Pancreas (tissue), 10 donors: ENCODE results near the gene CHFR. TPM values are rescaled to one million over a fixed set of nuclear protein-coding genes. Genes with fewer than 3 reads are reported as not detected.
A peak's percentile ranks its signal among the peaks of the same experiment; 100 is the strongest.
"Not testable (repeated sequence)": the region's sequence is repeated elsewhere in the genome, so short reads cannot be mapped to it uniquely, and the experiment has no call there.

Source experiments
- ATAC-seq, 4 donors: fragments of 200-7000 bp; cut with Tn5 transposase; one replicate each; pipeline versions ENCODE4 v1.8.0 to v1.9.1; 2020; ENCODE audit warnings: mild to moderate bottlenecking in 4 of 4, moderate library complexity in 4 of 4
- DNase-seq, 6 donors: peaks; one replicate each; pipeline ENCODE4 v3.0.0-alpha.2; 2020
- FAIRE-seq: peaks from 2 replicates; lab custom pipeline; 2012; peaks lifted over from hg19 to GRCh38; lab: Jason Lieb, UNC
- H3K27ac ChIP-seq, 4 donors: fragments of 200-600 bp; sonication (generic); 1 replicate in 3 of 4; 2 replicates in 1 of 4; pipeline versions ENCODE4 v1.5.0 to v1.8.0; 2020
- H3K27me3 ChIP-seq, 4 donors: fragments of 200-600 bp; one replicate each; pipeline ENCODE4 v1.8.0; 2021
- H3K36me3 ChIP-seq, 3 donors: fragments of 200-600 bp; sonication (generic) in 1 of 3; one replicate each; pipeline versions ENCODE4 v1.5.0 to v1.8.0; 2020 to 2021
- H3K4me1 ChIP-seq, 3 donors: fragments of 200-600 bp; one replicate each; pipeline ENCODE4 v1.8.0; 2021
- H3K4me3 ChIP-seq, 4 donors: fragments of 200-600 bp; sonication (generic) in 2 of 4; one replicate each; pipeline versions ENCODE4 v1.5.0 to v1.8.0; 2020 to 2021
- H3K9me3 ChIP-seq, 4 donors: fragments of 200-600 bp; one replicate each; pipeline ENCODE4 v1.8.0; 2021
- WGBS, 2 donors: extraction: QIAGEN DNeasy Blood & Tissue Kit; methylation state at CpG; one replicate each; pipeline ENCODE4 v1.1.7; 2013; 5-methylcytosine and 5-hydroxymethylcytosine counted together
- intact Hi-C, 3 donors: fragments of 100-400 bp; cut with DNase I; formaldehyde crosslinking; loops; one replicate each; pipeline versions ENCODE4 v1.11.1 to v1.14.2; 2022
- polyA plus RNA-seq, 2 donors: library from polyadenylated mRNA; stranded (reverse); fragments of 200-250 nt; gene quantifications; one replicate each; pipeline ENCODE4 v1.2.3, GENCODE V29; 2013
- total RNA-seq, 6 donors: library from RNA; stranded (reverse); fragmentation: NEBNext Ultra II Directional in 4 of 6; extraction: Animal tissue kit (Norgen Biotek cat#: 25700) in 4 of 6; gene quantifications; one replicate each; pipeline versions ENCODE4 v1.2.1 to v1.2.4, GENCODE V29; 2021 to 2023
- TF ChIP-seq, protein P1 (sequence below), 4 donors: fragments of 200-600 bp; sonication (generic) in 3 of 4; IDR thresholded peaks; one replicate each; pipeline versions ENCODE4 v1.5.0 to v1.8.0; 2021; ENCODE audit warnings: antibody characterized with exemption in 4 of 4
- donor health status: healthy with polysubstance abuse.
- donor health status: DM: no; HTN: no; CAD: no; lungs with moderate emphysema.
- donor health status: DM: no; HTN: no; CAD: no.
- donor health status: control.
- donor health status: control.
- donor health status: Bipolar disorder and iron deficiency.
- donor health status: DM: yes; HTN: yes; CAD: no.
- donor health status: DM: no; HTN: no; CAD: no.
- donor health status: DM: no; HTN: no; CAD: no.
- donor health status: DM: yes; HTN: yes; CAD: no.

The CHFR gene
- total and polyA plus RNA-seq, 8 donors = 14.9 to 32.3 (median 16.1) TPM

DNA sequence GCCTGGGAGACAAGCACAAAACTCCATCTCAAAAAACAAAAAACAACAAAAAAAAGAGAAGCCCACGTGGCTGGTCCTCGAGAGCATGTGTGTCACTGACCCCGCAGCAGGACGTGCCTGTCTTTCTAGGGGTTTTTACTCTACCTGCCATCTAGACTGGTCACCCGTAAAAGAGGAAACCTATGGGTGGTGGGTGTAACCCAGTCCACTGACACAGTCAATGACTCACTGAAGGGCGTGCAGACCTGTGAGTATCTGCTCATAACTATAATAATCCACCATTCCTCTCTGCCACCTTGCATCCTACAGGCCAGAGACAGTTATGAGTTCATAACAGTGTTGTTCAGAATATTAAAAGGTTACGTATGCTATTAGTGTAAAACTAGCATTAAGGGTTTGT lies 63.4 kb downstream of the CHFR start:
- DNase-seq = no peak
- no peak for FAIRE-seq
- 87 to 91% methylated on average over 7 of the region's 7 CpGs for WGBS, 2 donors
- H3K36me3 ChIP-seq = peaks cover 0 to 45% (median 4%) of the 10 kb centered on the region in 3 donors
- no peaks in the 10 kb centered on the region for H3K9me3 ChIP-seq
- H3K27me3 ChIP-seq = no peaks in the 10 kb centered on the region
- H3K27ac ChIP-seq = no peak overlapping the region
- no peak for ATAC-seq
- H3K4me1 ChIP-seq = peaks cover 9 to 12% (median 12%) of the 10 kb centered on the region in 3 donors
- no peak overlapping the region for H3K4me3 ChIP-seq
- TF ChIP-seq, protein P1, sequence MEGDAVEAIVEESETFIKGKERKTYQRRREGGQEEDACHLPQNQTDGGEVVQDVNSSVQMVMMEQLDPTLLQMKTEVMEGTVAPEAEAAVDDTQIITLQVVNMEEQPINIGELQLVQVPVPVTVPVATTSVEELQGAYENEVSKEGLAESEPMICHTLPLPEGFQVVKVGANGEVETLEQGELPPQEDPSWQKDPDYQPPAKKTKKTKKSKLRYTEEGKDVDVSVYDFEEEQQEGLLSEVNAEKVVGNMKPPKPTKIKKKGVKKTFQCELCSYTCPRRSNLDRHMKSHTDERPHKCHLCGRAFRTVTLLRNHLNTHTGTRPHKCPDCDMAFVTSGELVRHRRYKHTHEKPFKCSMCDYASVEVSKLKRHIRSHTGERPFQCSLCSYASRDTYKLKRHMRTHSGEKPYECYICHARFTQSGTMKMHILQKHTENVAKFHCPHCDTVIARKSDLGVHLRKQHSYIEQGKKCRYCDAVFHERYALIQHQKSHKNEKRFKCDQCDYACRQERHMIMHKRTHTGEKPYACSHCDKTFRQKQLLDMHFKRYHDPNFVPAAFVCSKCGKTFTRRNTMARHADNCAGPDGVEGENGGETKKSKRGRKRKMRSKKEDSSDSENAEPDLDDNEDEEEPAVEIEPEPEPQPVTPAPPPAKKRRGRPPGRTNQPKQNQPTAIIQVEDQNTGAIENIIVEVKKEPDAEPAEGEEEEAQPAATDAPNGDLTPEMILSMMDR (IDR thresholded peaks at IDR 0.05) = no peak
- intact Hi-C loops = no loop called here

DNA sequence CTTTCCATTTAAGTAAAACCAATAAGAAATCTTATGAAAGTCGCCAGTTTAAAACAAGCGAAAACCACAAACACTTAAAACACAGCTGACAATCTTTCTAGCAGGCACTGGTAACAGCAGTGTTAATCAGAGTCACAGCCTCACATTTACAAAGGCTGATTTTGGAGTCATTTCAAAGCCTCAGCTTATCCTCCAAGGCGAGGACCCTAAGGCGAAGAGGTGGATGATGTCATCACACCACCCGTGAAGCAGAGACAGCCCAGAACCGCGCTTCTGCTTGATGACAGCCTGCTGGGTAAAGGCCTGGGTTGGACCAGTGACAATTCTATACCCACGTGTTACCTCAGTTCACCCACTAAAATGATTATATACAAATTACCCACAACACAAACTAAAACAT lies 68.8 kb downstream of the CHFR start:
- TF ChIP-seq, protein P1 (IDR thresholded peaks at IDR 0.05) = no peak
- WGBS, 2 donors = 91 to 93% methylated on average over 8 of the region's 8 CpGs
- no peaks in the 10 kb centered on the region for H3K4me1 ChIP-seq
- no peak overlapping the region for H3K4me3 ChIP-seq
- FAIRE-seq (no peak), DNase-seq (peak in 1 of 6 donors; percentile 13), ATAC-seq (no peak)
- H3K27me3 ChIP-seq = no peaks in the 10 kb centered on the region
- no peak overlapping the region for H3K27ac ChIP-seq
- H3K36me3 ChIP-seq = peaks cover 0 to 61% (median 28%) of the 10 kb centered on the region in 3 donors
- intact Hi-C loops = no loop called here
- H3K9me3 ChIP-seq = no peaks in the 10 kb centered on the region

DNA sequence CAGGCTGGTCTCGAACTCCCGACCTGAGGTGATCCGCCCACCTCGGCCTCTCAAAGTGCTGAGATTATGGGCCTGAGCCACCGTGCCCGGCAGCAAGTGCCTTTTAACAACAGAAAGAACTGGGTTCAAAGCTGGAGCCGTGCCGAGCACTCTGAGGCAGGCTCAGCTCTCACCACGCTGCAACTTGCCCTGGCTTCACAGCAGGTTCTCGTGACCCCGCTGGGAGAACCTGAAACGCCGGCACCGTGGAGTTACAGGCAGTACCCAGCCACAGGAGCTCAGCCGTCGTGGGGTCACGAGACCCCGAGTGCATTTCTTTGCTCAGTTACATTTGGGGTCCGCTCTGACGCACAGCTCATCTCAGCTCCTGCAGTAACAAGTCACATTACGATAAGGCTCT lies 73.2 kb downstream of the CHFR start:
- ATAC-seq (no peak), DNase-seq (no peak), FAIRE-seq (no peak)
- TF ChIP-seq, protein P1 (IDR thresholded peaks at IDR 0.05) = no peak
- Histone ChIP-seq H3K36me3 (peaks cover 2 to 56% (median 35%) of the 10 kb centered on the region in 3 donors), H3K27me3 (no peaks in the 10 kb centered on the region), H3K4me3 (no peak overlapping the region), H3K27ac (no peak overlapping the region), H3K9me3 (no peaks in the 10 kb centered on the region), H3K4me1 (no peaks in the 10 kb centered on the region)
- intact Hi-C loops = no loop called here
- 97 to 99% methylated on average over 21 of the region's 21 CpGs for WGBS, 2 donors

DNA sequence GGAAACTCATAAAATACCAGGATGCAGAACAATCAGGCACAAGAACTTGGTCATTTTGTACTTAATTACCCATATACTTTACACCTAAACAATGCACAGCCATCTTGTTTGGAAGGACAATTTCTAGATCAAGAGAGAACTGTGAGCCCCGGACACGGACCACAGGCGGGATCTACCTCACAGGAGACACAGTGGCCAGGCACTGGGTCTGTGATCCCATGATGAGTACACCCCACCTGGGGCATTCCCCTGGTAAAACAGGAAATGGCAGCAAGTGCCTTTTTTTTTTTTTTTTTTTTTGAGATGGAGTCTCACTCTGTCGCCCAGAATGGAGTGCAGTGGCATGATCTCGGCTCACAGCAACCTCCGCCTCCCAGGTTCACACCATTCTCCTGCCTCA lies 74.0 kb downstream of the CHFR start:
- no peaks in the 10 kb centered on the region for H3K9me3 ChIP-seq
- ATAC-seq = no peak
- FAIRE-seq = no peak
- no peak overlapping the region for H3K4me3 ChIP-seq
- peaks cover 2 to 55% (median 35%) of the 10 kb centered on the region in 3 donors for H3K36me3 ChIP-seq
- TF ChIP-seq, protein P1 (IDR thresholded peaks at IDR 0.05) = no peak
- no peak for DNase-seq
- no peak overlapping the region for H3K27ac ChIP-seq
- H3K4me1 ChIP-seq = no peaks in the 10 kb centered on the region
- WGBS, 2 donors = 96 to 100% methylated on average over 6 of the region's 6 CpGs
- intact Hi-C loops = no loop called here
- H3K27me3 ChIP-seq = no peaks in the 10 kb centered on the region

DNA sequence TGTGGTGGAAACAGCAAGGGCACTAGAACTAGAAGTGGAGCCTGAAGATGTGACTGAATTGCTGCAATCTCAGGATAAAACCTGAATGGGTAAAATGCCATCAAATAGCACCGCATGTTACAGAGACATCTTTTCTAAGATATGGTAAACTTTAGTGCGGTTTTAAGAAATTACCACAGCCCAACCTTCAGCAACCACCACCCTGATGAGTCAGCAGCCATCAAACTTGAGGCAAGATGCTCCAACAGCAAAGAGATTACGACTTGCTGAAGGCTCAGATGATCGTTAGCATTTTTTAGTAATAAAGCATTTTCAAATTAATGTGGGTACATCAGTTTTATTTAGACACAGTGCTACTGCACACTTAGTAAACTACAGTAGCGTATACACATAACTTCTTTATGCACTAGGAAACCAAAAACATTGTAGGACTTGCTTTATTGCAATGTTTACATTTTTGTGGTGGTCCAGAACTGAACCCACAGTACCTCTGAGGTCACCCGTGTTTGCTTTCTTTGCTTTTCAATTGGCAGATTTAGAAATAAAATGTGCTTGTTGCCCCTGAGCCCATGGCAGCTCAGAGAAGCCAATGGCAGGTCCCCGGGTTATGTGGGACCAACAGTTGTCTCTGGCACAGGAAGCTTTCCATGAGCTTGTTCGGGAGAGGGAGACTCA lies 74.6 kb downstream of the CHFR start:
- peaks cover 2 to 57% (median 35%) of the 10 kb centered on the region in 3 donors for H3K36me3 ChIP-seq
- ATAC-seq (no peak), FAIRE-seq (no peak), DNase-seq (no peak)
- WGBS, 2 donors = 93 to 95% methylated on average over 8 of the region's 8 CpGs
- intact Hi-C loops = no loop called here
- no peak overlapping the region for H3K4me3 ChIP-seq
- H3K27ac ChIP-seq = no peak overlapping the region
- TF ChIP-seq, protein P1 (IDR thresholded peaks at IDR 0.05) = no peak
- no peaks in the 10 kb centered on the region for H3K9me3 ChIP-seq
- H3K4me1 ChIP-seq = no peaks in the 10 kb centered on the region
- H3K27me3 ChIP-seq = no peaks in the 10 kb centered on the region

DNA sequence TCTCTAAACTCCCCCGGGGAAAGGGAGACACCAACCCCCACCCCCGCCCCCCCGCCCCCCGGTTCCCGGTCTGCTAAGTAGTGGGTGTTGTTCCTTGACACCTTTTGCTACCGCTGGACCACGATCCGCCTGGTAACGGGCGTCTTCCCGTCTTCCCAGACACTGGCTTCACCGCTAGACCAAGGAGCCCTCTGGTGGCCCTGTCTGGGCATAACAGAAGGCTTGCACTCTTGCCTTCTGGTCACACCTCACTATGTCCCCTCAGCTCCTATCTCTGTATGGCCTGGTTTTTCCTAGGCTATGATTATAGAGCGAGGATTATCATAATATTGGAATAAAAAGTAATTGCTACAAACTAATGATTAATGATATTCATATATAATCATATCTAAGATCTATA lies 78.0 kb downstream of the CHFR start:
- H3K27ac ChIP-seq, H3K4me1 ChIP-seq, ATAC-seq, H3K9me3 ChIP-seq, H3K27me3 ChIP-seq, H3K4me3 ChIP-seq, intact Hi-C loops, FAIRE-seq: not testable (repeated sequence)
- WGBS, 2 donors = 81 to 86% methylated on average over 12 to 13 of the region's 13 CpGs
- peaks cover 2 to 59% (median 25%) of the 10 kb centered on the region in 3 donors for H3K36me3 ChIP-seq
- DNase-seq = peak in 1 of 6 donors; percentile 8
